OCI-M2 (cell line): Measurements from ENCODE around the gene KLC3.
"Not testable (repeated sequence)": the region's sequence is repeated elsewhere in the genome, so short reads cannot be mapped to it uniquely, and the experiment has no call there.

Experiments used
- DNase-seq: peaks from one replicate; lab custom pipeline; 2025; ENCODE audit not compliant: unreplicated experiment; lab: John Stamatoyannopoulos, UW

The KLC3 gene

DNA sequence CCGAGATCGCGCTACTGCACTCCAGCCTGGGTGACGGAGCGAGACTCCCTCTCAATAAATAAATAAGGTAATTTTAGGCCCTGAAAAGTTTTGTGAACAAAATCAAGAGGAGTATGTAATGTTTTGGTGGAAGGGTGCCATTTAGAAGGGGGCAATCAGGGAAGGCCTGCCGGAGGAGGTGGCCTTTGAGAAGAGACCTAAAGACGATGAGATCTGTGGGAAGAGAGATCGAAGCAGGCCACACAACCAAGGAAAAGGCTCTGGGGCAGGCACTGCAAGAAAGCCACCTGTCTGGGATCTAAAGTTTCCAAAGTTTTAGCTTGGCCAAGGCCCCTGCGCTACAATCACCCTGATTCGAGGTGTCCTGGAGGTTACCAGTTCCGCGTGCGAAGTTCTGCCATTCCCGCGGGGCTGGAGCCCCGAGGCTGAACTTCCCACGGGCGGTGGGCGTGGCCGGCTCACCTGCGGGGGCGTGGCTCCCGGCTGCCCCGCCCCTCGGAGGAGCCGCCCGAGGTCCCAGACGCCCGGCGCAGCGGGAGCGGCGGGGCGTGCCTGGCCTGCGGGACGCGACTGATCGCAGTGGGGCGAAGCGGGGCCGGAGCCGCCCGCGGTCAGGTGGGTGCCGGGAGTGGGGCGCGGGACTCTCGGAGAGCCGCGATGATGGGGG, at the start of gene KLC3:
KLC3 (plus strand) TSS at position 519 of the 667 bp plus-strand sequence. CDS start 4,792 bp downstream, outside the sequence.
- DNase-seq = no peak

DNA sequence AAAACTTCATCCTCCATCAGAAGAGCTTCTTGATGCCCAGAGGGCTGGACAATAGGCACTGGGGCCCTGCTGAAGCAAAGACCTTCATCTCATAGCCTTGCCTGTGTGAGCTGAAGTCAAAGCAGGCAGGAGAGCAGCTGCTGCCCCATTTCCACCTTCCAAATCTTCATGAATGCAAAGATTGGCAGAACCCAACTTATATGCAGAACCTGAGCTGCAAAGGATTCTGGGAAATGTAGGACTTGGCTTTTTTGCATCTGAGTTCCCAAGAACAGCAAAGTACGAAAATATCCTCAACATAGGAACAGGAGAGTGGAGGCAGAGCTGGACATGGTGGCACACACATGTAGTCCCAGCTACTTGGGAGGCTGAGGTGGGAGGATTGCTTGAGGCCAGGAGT, 48.7 kb upstream of the KLC3 start:
- no peak for DNase-seq

DNA sequence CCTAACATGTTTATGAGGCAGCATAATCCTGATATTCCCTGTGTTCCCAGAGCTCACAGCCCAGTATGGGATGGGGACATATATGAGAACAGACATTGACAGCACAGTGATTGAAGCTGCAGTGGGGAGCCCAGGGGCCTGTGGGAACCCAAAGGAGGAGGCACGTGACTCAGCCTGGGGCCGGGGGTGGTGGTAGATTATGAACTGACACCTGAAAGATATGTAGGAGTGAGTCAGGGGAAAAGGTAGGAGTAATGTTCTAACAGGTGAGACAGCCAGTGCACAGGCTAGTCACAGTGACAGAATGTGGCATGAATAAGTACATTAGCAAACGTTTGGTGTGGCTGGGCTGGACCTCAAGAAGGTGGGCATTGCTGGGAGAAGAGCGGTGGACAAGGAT, 46.9 kb upstream of the KLC3 start:
- DNase-seq = no peak

DNA sequence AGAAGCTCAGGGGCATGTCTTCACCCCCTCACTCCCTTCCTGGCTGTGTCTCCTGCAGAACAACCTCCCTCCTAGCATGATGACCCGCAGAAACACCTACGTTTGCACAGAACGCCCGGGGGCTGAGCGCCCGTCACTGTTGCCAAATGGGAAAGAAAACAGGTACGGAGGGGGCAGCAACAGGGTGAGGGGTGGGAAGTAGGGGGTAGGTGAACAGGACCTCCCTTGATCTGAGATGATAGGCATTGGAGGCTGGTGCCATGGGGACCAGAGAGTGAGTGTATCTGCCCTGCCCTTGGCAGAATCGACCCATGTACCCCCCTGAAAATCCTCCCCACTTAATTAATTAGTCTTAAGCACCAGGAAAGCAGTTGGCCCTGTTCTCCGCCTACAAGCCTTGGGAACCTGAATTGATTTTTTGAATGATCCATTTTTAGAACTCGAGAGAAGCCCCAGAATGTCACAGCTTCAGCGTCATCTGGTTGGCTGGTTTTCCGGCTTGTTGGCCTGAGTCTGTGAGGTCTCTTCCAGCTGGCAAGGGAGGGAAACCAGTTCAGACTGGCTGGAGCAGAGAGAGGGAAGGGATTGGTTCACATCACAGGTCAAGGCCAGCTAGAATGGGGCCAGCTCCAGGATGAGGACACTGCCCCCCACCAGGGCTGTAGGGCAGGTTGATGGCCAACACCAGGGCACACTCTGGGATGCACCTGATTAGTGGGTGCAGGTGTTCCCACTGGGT, 46.1 kb upstream of the KLC3 start:
- DNase-seq = no peak

DNA sequence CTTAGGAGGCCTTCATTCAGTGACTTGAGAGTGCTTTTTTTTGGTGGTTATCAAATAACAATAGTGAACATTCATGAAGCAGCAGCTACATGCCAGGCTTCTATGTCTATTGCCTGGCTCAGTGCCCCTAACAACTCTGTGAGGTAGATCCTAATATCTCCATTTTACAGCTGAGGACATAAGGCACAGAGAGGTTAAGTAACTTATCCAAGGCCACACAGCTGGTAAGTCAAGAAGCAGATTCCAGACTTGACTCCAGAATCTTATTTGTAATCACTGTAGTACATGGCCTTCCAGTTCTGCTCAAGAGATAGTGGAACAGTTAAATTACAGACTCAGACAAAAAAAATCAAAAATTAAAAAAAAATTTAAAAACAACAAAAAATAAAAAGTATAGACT, 44.7 kb upstream of the KLC3 start:
- DNase-seq = no peak

DNA sequence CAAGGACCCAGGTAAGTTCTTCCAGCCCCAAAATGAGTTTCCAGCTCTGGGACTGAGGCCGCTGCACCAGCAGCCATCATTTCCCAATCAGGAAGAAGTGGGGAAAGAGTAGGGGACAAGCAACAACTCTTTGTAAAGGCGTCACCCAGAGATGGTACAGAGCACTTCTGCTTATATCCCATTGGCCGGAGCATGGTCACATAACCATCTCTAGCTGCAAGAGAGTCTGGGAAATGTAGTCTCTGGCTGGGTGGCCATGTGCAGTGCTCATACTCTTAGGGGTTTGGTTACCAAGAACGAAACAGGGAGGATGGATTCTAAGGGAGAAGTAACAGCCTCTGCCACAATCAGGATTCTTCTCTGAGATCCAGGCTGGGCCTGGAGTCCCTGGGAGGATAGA, 44.2 kb upstream of the KLC3 start:
- no peak for DNase-seq

DNA sequence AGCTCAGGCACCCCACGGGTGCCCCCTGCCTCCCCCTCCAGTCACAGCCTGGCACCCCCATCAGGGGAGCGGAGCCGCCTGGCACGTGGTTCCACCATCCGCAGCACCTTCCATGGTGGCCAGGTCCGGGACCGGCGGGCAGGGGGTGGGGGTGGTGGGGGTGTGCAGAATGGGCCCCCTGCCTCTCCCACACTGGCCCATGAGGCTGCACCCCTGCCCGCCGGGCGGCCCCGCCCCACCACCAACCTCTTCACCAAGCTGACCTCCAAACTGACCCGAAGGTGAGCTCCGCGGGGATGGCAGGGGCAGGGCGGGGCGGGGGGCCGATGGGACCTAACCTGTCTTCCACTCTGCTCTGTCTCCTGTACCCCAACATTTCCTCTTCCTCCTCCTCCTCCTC, 42.9 kb upstream of the KLC3 start:
- DNase-seq = no peak

DNA sequence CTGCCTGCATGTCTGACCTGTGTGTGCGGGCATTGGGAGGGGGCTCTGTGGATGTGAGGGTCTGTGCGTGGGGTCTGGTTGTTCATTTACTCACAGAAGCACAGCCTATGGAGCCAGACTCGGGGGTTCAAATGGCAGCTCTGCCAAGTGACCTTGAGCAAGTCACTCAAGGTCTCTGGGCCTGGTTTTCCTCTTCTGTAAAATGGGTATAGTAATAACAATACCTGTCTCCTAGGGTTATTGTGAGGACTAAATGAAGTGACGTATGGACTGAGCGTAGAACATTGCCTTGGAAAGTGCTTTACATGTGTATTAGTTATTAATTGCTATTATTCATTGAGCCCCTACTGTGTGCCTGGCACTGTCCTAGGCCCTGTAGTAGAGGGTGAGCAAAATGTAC, 42.3 kb upstream of the KLC3 start:
- DNase-seq = no peak

DNA sequence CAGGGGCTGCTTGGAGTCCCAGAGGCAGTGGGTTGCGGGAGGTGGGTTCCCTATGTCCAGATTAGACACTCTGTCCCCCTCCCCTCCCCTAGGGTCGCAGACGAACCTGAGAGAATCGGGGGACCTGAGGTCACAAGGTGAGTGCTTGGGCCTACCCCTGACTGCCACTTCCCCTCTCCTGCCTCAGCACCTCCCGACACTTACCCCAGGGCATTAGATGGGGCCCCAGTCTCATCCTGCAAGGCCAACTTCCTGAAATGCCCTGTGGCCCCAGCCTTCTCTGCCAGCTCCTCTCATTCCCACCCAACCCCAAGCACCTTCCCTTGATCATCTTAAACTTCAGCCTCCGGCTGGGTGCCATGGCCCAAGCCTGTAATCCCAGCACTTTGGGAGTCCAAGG, 40.8 kb upstream of the KLC3 start:
- no peak for DNase-seq

DNA sequence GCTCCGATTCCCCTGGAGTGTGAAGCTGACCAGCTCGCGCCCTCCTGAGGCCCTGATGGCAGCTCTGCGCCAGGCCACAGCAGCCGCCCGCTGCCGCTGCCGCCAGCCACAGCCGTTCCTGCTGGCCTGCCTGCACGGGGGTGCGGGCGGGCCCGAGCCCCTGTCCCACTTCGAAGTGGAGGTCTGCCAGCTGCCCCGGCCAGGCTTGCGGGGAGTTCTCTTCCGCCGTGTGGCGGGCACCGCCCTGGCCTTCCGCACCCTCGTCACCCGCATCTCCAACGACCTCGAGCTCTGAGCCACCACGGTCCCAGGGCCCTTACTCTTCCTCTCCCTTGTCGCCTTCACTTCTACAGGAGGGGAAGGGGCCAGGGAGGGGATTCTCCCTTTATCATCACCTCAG, 38.1 kb upstream of the KLC3 start:
- DNase-seq = no peak

DNA sequence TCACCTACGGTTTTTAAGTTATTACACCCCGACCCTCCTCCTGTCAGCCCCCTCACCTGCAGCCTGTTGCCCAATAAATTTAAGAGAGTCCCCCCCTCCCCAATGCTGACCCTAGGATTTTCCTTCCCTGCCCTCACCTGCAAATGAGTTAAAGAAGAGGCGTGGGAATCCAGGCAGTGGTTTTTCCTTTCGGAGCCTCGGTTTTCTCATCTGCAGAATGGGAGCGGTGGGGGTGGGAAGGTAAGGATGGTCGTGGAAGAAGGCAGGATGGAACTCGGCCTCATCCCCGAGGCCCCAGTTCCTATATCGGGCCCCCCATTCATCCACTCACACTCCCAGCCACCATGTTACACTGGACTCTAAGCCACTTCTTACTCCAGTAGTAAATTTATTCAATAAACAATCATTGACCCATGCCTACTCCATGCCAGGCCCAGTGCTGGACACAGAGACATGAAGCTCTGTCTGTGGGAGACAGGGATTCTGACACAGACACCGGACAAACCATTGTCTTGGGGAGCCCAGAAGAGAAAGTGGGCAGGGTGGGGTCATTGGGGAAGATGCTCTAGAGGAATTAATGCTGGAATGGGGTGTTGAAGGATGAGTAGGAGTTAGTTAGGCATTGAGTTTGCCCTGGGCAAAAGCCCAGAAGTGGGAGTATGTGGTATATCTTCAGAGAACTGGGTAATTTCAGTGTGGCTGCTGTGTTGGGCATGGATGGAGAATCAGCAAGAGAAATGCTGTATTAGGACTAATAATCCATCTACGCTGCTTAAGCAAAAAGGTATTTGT, 37.1 kb upstream of the KLC3 start:
- DNase-seq = no peak

DNA sequence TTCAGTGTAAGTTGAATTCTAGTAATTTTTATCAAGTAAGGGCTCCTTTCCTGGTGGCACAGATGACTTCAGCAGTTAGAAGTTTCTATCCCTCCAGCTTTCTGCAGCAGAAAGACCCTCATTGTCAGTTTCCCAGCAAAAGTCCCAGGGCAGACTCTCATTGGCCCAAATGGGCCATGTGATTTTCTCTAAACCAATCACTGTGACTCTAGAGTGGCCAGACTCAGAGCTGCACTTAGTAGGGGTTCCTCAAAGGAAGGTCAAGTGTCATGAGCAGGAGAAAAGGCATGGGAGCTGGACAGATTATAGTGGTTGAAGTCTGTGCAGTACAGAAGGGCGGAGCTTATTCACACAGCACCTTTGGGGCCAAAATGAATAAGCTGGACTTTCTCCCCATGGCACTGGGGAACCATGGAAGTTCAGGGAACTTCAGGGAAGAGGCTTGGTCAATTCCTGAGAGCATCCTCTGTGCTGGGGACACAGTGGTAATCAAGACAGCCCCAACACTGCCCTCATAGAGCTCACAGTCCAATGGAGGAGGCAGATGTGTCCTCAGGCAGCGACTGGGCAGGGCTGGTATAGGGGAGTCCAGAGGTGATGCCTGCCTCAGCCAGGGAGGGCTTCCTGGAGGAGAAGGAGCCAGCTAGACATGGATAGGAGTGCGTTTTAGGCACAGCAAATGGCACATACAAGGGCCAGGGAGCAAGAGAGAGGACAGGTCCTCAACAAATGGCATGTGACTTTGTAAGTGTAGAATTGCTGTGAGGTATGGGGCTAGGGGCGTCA, 36.2 kb upstream of the KLC3 start:
- no peak for DNase-seq

DNA sequence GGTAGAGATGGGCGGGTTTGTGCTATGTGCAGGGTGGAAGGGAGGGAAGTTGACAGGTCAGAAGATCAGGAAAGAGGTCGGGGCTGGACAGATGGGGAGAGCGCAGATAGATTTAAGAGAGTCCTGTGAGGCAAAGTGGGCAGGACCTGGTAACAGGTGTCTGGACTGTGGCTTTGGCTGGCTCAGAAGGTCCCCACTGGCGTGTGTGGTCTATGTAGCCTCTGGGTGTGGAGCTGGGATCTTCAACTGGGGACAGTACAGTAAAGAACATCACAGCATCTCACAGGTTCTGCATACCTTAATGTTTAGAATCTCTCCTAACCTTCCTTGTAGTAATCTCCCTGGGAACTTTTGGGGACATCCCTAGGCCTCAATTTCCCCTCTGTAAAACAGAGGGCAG, 35.5 kb upstream of the KLC3 start:
- no peak for DNase-seq

DNA sequence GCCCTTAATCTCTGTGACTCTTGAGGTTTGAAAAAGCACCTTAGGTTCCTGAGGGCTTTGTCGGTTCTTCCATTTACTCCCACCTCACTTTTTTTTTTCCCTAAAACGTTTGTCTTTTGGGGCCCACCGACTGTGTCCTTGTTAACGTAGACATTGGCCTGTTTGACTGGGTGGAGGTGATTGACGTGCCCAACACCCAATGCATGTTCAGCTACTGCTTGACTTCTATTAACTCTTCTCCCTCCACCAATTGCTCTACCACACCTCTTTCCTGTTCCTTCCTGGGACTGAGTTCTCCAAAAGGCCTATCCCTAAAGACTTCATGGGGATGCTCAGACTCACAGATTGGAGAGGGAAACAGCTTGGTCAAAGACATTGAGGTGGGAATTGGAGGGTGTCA, 35.1 kb upstream of the KLC3 start:
- no peak for DNase-seq

DNA sequence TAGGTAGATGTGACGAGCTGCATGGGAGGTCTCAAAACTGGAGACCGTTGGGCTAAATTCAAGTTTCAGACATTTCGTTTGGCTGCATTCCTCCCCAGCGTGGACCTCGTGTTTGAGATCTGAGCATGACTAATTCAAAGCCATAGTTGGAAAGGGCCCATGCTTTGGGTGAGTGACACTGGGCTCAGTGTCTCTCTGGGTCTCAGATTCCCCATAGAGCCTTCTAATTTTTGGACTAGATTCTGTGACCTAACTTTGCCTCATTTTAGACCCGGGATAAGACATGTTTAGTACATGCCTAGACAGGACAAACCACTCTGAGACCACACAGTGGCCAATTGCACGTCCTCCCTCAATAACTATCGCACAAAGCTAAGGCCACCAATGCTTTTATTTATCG, 34.5 kb upstream of the KLC3 start:
- DNase-seq = no peak

DNA sequence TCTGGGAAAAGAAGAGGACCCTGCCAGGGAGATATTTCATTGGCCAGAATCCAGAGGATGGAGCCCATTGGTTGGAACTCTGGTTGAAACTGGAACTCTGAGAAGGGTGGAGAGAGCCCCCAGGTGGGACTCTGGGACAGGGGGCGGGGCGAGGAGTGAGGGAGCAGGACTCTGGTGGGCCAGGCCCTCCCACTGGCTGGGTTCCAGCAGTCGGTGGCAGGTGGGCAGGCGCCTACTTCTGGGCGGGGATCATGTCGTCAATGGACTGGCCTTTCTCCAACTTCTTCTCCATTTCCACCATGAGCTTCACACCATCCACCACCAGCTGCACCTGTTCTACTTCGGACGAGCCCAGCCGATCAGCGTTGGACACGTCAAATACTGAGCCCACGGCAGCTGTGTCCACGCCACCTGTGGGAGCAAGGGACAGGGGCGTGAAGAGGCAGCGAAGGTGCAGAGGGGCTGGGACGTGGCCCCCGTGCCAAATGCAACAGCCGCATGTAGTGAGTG, 34.0 kb upstream of the KLC3 start:
- no peak for DNase-seq

DNA sequence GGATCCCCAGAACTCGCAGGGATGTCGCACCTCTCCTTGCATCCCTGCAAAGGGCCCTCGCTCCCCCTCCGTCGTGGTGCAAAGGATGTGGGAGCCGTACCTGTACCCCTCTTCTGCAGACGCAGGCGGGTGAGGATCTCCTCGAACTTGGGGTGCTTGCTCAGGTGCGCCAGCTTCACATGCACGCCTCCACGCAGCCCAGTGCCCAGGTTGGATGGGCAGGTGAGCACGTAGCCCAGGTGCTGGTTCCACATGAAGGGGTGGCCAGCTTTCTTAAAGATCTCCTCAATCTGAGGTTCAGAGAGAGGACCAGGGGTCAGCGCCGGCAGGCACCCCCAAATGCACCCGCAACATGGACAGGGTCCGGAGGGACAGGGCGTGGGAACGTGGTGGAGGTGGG, 33.2 kb upstream of the KLC3 start:
- no peak for DNase-seq

DNA sequence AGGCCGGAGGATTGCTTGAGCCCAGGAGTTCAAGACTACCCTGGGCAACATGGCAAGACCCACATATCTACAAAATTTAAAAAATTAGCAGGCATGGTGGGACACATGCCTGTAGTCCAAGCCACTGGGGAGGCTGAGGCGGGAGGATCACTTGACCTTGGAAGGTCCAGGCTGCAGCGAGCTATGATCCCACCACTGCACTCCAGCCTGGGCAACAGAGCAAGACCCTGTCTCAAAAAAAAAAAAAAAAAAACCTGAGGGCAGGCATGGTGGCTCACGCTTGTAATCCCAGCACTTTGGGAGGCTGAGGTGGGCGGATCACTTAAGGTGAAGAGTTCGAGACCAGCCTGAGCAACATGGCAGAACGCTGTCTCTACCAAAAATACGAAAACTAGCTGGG, 31.2 kb upstream of the KLC3 start:
- DNase-seq = not testable (repeated sequence)

DNA sequence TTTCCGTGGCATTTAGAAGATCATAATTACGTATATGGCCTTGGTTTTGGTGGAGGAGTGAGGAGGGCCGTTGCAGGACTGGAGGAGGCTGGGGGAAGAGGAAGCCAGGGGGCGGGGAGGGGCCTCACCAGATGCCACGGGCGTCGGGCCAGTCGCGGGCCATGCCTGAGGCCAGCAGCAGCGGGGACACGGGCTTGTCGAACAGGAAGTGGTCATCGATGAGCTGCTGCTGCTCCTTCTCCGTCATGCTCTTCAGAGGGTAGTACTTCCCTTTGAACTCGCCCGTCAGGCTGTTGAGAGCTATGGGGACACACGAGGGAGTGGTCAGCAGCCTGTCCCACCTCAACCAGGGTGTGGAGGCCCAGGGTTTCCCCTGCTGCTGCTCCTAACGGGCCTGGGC, 28.9 kb upstream of the KLC3 start:
- no peak for DNase-seq

DNA sequence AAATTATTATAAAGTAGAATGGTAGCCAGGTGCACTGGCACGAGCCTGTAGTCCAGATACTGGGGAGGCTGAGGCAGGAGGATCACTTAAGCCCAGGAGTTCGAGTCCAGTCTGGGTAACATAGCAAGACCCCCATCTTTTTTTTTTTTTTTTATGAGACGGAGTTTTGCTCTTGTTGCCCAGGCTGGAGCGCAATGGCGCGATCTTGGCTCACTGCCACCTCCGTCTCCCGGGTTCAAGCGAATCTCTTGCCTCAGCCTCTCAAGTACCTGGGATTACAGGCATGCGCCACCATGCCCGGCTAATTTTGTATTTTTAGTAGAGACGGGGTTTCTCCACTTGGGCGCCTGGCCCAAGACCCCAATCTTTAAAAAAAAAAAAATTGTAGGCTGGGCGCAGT, 28.3 kb upstream of the KLC3 start:
- DNase-seq = not testable (repeated sequence)

DNA sequence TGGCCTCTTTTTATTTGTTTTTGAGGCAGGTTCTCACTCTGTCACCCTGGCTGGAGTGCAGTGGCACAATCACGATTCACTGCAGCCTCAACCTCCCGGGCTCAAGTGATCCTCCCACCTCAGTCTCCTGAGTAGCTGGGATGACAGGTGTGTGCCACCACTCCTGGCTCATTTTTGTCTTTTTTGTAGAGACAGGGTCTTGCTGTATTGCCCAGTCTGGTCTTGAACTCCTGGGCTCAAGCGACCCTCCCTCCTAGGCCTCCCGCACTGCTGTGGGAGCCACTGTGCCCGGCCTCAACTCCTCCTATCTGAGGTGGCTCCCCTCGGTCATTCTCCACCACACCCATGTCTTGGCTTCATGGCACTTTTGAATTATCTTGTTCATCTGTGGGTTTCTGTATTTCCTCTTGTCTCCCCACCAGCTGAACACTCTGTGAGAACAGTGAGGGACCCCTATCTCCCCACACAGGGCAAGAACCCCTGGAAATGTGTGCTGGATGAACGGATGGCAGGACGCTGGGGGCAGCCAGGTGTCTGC, 25.8 kb upstream of the KLC3 start:
- no peak for DNase-seq
